GM12878 (cell line): ENCODE results near the gene TERB1. TPM values are rescaled to one million over a fixed set of nuclear protein-coding genes. Genes with fewer than 3 reads are reported as not detected.
A peak's percentile ranks its signal among the peaks of the same experiment; 100 is the strongest.

Experiments used
- CHD2 ChIP-seq: IDR thresholded peaks from 2 replicates; pipeline ENCODE4 v1.6.1; 2011; ENCODE audit warnings: low read depth, low read length, improper control_type of control experiment, borderline replicate concordance
- CHD4 ChIP-seq: fragments of 200-600 bp; sonication (generic); IDR thresholded peaks from 2 replicates; pipeline ENCODE4 v1.6.1; 2016; ENCODE audit warnings: mild to moderate bottlenecking
- DPF2 ChIP-seq: fragments of 450-650 bp; IDR thresholded peaks from 2 replicates; pipeline ENCODE4 v1.6.1; 2017; ENCODE audit warnings: mild to moderate bottlenecking
- E2F4 ChIP-seq: IDR thresholded peaks from 2 replicates; pipeline ENCODE4 v1.6.1; 2012; ENCODE audit warnings: low read depth, low read length, improper control_type of control experiment
- EP300 ChIP-seq, 2 experiments: fragments of 150-350 bp in 1 of 2; IDR thresholded peaks; 2 replicates each; pipeline ENCODE4 v1.6.1; 2011 to 2012; ENCODE audit warnings: low read depth in 2 of 2, low read length in 2 of 2, borderline replicate concordance in 1 of 2, improper control_type of control experiment in 1 of 2, inconsistent platforms in 1 of 2; ENCODE audit not compliant: control insufficient read depth in 1 of 2
- EZH2 ChIP-seq: IDR thresholded peaks from 2 replicates; pipeline ENCODE4 v1.6.1; 2012; ENCODE audit warnings: low read depth, mild to moderate bottlenecking, control low read depth, inconsistent platforms, low read length, borderline replicate concordance; ENCODE audit not compliant: control insufficient read depth
- HCFC1 ChIP-seq: fragments of 150-350 bp; IDR thresholded peaks from 2 replicates; pipeline ENCODE4 v1.6.1; 2014; ENCODE audit warnings: low read length
- HDGF ChIP-seq: fragments of 450-650 bp; IDR thresholded peaks from 2 replicates; pipeline ENCODE4 v1.6.1; 2016; ENCODE audit warnings: antibody characterized with exemption
- IKZF1 ChIP-seq: fragments of 450-650 bp; conservative IDR thresholded peaks from 2 replicates; pipeline ENCODE4 v1.6.1; 2017; ENCODE audit warnings: antibody characterized with exemption, mild to moderate bottlenecking
- JUNB ChIP-seq: IDR thresholded peaks from 2 replicates; pipeline ENCODE4 v1.6.1; 2016; ENCODE audit warnings: antibody characterized with exemption, mild to moderate bottlenecking
- KLF5 ChIP-seq: fragments of 450-650 bp; IDR thresholded peaks from 2 replicates; pipeline ENCODE4 v1.6.1; 2014; ENCODE audit warnings: mild to moderate bottlenecking; ENCODE audit not compliant: partially characterized antibody
- MEF2B ChIP-seq: fragments of 450-650 bp; IDR thresholded peaks from 2 replicates; pipeline ENCODE4 v1.6.1; 2018; ENCODE audit warnings: mild to moderate bottlenecking, moderate library complexity; ENCODE audit not compliant: partially characterized antibody, poor library complexity, severe bottlenecking
- MYB ChIP-seq: fragments of 150-350 bp; IDR thresholded peaks from 2 replicates; pipeline ENCODE4 v1.6.1; 2014; ENCODE audit warnings: mild to moderate bottlenecking, low read depth, low read length, borderline replicate concordance
- NFIC ChIP-seq: IDR thresholded peaks from 2 replicates; pipeline ENCODE4 v1.6.1; 2012; ENCODE audit warnings: low read depth, mild to moderate bottlenecking, inconsistent platforms, low read length, moderate library complexity
- NKRF ChIP-seq: fragments of 450-650 bp; conservative IDR thresholded peaks from 2 replicates; pipeline ENCODE4 v1.6.1; 2017; ENCODE audit warnings: mild to moderate bottlenecking, moderate library complexity
- NR2F1 ChIP-seq: fragments of 450-650 bp; conservative IDR thresholded peaks from 2 replicates; pipeline ENCODE4 v1.6.1; 2017; ENCODE audit warnings: mild to moderate bottlenecking
- RCOR1 ChIP-seq: conservative IDR thresholded peaks from 2 replicates; pipeline ENCODE4 v1.6.1; 2012; ENCODE audit warnings: low read depth, low read length, improper control_type of control experiment
- RELA ChIP-seq: fragments of 450-650 bp; IDR thresholded peaks from 2 replicates; pipeline ENCODE4 v1.8.0; 2014; ENCODE audit warnings: borderline replicate concordance; ENCODE audit not compliant: partially characterized antibody
- SIX5 ChIP-seq: IDR thresholded peaks from 2 replicates; pipeline ENCODE4 v1.6.1; 2011; ENCODE audit warnings: mild to moderate bottlenecking, low read depth, low read length, moderate library complexity; ENCODE audit not compliant: severe bottlenecking
- SMARCA5 ChIP-seq: fragments of 450-650 bp; IDR thresholded peaks from 2 replicates; pipeline ENCODE4 v1.6.1; 2017; ENCODE audit warnings: mild to moderate bottlenecking
- SMC3 ChIP-seq: IDR thresholded peaks from 2 replicates; pipeline ENCODE4 v1.6.1; 2011; ENCODE audit warnings: low read length, improper control_type of control experiment, borderline replicate concordance
- SP1 ChIP-seq: IDR thresholded peaks from one replicate; pipeline ENCODE4 v1.6.1; 2011; ENCODE audit warnings: low read depth, low read length
- STAT1 ChIP-seq: fragments of 450-650 bp; conservative IDR thresholded peaks from 2 replicates; pipeline ENCODE4 v1.6.1; 2014; ENCODE audit warnings: antibody characterized with exemption, mild to moderate bottlenecking
- TARDBP ChIP-seq: IDR thresholded peaks from 2 replicates; pipeline ENCODE4 v1.6.1; 2016; ENCODE audit warnings: borderline replicate concordance
- YY1 ChIP-seq: IDR thresholded peaks from 2 replicates; pipeline ENCODE4 v1.6.1; 2011; ENCODE audit warnings: low read depth, mild to moderate bottlenecking, low read length
- ZBED1 ChIP-seq: IDR thresholded peaks from 2 replicates; pipeline ENCODE4 v1.6.1; 2016; ENCODE audit warnings: borderline replicate concordance
- ZBTB33 ChIP-seq: fragments of 450-650 bp; IDR thresholded peaks from 2 replicates; pipeline ENCODE4 v1.6.1; 2017; ENCODE audit warnings: mild to moderate bottlenecking
- ZNF24 ChIP-seq: fragments of 450-650 bp; IDR thresholded peaks from 2 replicates; pipeline ENCODE4 v1.6.1; 2017; ENCODE audit warnings: antibody characterized with exemption, mild to moderate bottlenecking
- ZZZ3 ChIP-seq: IDR thresholded peaks from 2 replicates; pipeline ENCODE4 v1.6.1; 2011; ENCODE audit warnings: low read depth; ENCODE audit not compliant: control insufficient read depth, insufficient read length
- polyA plus RNA-seq, 11 experiments: library from polyadenylated mRNA; depleted of rRNA in 4 of 11; unstranded in 6 of 11; stranded (reverse) in 5 of 11; fragments of >200 nt; fragmentation: Nextera tagmentation in 4 of 11; fragmentation: Illumina TruSeq in 1 of 11; extraction: Ambion mirVana in 4 of 11; extraction: Trizol in 1 of 11; gene quantifications; 1 replicate in 1 of 11; 2 replicates in 10 of 11; pipeline versions ENCODE4 v1.2.1 to v1.2.3, GENCODE V29; 2011 to 2016; ENCODE audit warnings: inconsistent platforms in 2 of 11, missing spikeins in 2 of 11, low read depth in 1 of 11
- total RNA-seq, 4 experiments: library from RNA; depleted of rRNA in 3 of 4; stranded (reverse); fragments of >200 nt in 3 of 4; fragmentation: Illumina TruSeq in 1 of 4; extraction: Trizol in 1 of 4; gene quantifications; 2 replicates each; pipeline versions ENCODE4 v1.2.1 to v1.2.3, GENCODE V29; 2013 to 2021

Gene TERB1
- total and polyA plus RNA-seq, 10 of the 15 experiments (the other 5 are each of a cell fraction or from before 2014, with no cell fraction given): 0.03 to 0.10 (median 0.06) TPM; not detected in 7

GRCh38 chr16:66751303-66751991, 49.9 kb downstream of the TERB1 start, which contains the start of gene DYNC1LI2 (continued):
- TF ChIP-seq EP300 (IDR thresholded peaks at IDR 0.05; ENCODE audit: borderline replicate concordance in 1 of 2, control insufficient read depth in 1 of 2, low read depth in 2 of 2, low read length in 2 of 2): no peak
- TF ChIP-seq NFIC: no peak
- no peak for TF ChIP-seq MEF2B
- TF ChIP-seq SMC3: peak; percentile 26
- no peak for TF ChIP-seq ZZZ3
- TF ChIP-seq ZNF24: no peak
- TF ChIP-seq E2F4: no peak
- TF ChIP-seq EZH2: no peak
- TF ChIP-seq YY1: peak; percentile 97
- TF ChIP-seq NR2F1: peak; percentile 82
- peak; percentile 93 for TF ChIP-seq IKZF1
- TF ChIP-seq KLF5: peak; percentile 88
- peak; percentile 29; the same call in 1 of the 2 replicates for TF ChIP-seq ZBTB33
- no peak for TF ChIP-seq JUNB
- TF ChIP-seq STAT1: peak; percentile 98; the same call in 1 of the 2 replicates
- TF ChIP-seq RCOR1: no peak
- TF ChIP-seq MYB: peak; percentile 99
- no peak for TF ChIP-seq CHD4
- peak; percentile 94 for TF ChIP-seq RELA
- TF ChIP-seq SIX5: peak; percentile 22
- TF ChIP-seq CHD2: 0 out of 2 replicates have a peak, but pooled peaks have one; percentile 14
- TF ChIP-seq HCFC1: peak; percentile 72
- TF ChIP-seq SP1: peak; percentile 45
- TF ChIP-seq SMARCA5: peak; percentile 99
- no peak for TF ChIP-seq ZBED1
- no peak for TF ChIP-seq TARDBP
- no peak for TF ChIP-seq HDGF
- peak; percentile 85 for TF ChIP-seq DPF2
- TF ChIP-seq NKRF: peak; percentile 72; the same call in 1 of the 2 replicates
